ENCODE measurements around the gene YWHAB.

DNA sequence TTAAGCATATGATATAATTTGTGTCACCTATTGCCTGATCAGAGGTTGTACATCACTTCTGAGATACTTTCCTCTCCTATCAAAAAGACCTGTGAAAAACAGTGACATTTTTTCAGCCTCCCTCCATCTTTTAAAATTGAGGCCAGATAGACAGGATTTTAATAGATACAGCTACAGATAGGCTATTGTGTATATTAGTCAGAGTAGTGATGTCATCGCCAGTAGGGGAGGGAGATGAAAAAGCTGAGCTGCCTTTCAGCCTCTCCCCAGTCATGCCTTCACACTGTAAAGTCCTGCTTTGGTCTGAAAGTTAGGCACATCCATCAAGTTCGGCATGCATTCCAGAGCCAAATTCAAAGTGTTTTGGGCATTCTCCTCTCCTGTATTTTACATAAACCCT, 16.5 kb downstream of the YWHAB start:
- TF ChIP-seq, protein P1, sequence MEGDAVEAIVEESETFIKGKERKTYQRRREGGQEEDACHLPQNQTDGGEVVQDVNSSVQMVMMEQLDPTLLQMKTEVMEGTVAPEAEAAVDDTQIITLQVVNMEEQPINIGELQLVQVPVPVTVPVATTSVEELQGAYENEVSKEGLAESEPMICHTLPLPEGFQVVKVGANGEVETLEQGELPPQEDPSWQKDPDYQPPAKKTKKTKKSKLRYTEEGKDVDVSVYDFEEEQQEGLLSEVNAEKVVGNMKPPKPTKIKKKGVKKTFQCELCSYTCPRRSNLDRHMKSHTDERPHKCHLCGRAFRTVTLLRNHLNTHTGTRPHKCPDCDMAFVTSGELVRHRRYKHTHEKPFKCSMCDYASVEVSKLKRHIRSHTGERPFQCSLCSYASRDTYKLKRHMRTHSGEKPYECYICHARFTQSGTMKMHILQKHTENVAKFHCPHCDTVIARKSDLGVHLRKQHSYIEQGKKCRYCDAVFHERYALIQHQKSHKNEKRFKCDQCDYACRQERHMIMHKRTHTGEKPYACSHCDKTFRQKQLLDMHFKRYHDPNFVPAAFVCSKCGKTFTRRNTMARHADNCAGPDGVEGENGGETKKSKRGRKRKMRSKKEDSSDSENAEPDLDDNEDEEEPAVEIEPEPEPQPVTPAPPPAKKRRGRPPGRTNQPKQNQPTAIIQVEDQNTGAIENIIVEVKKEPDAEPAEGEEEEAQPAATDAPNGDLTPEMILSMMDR (conservative IDR thresholded peaks at IDR 0.05; ENCODE audit: low read length) = no peak
- no peak for TF ChIP-seq EZH2phosphoT487 (IDR thresholded peaks at IDR 0.05; ENCODE audit: borderline replicate concordance)

Measured in Loucy (cell line).